Activated T-helper 1 cell treated with anti-CD3 and anti-CD28 coated beads, Interleukin-12 subunit alpha, Interleukin-12 subunit beta, Interleukin-2, Interleukin-4 antibody, amounts not matched to agents 30 ng/mL and 10 ng/mL and 1 ng/mL, durations not matched to agents 14 hours and 24 hours and 36 hours (primary cell): Measurements from ENCODE around the gene SCARF2. TPM values are rescaled to one million over a fixed set of nuclear protein-coding genes. Genes with fewer than 3 reads are reported as not detected.
A peak's percentile ranks its signal among the peaks of the same experiment; 100 is the strongest.

ENCODE experiments used
- DNase-seq: peaks from one replicate; pipeline ENCODE4 v3.0.0; 2021; ENCODE audit warnings: low spot score
- H3K27ac Mint-ChIP-seq: one replicate; pipeline ENCODE4 v1.8.0; 2021; ENCODE audit warnings: mild to moderate bottlenecking, mixed read lengths
- H3K27me3 Mint-ChIP-seq: one replicate; pipeline ENCODE4 v1.8.0; 2022; ENCODE audit warnings: mild to moderate bottlenecking, moderate library complexity, mixed read lengths; ENCODE audit not compliant: insufficient read depth
- H3K36me3 Mint-ChIP-seq: one replicate; pipeline ENCODE4 v1.8.0; 2021; ENCODE audit warnings: low read depth, mixed read lengths
- H3K4me1 Mint-ChIP-seq: one replicate; pipeline ENCODE4 v1.8.0; 2021; ENCODE audit warnings: low read depth, mixed read lengths
- H3K4me3 Mint-ChIP-seq: one replicate; pipeline ENCODE4 v1.8.0; 2021; ENCODE audit warnings: mild to moderate bottlenecking, moderate library complexity, mixed read lengths
- H3K9me3 Mint-ChIP-seq: one replicate; pipeline ENCODE4 v1.8.0; 2021; ENCODE audit warnings: mixed read lengths
- intact Hi-C: fragments of 100-400 bp; cut with micrococcal nuclease; formaldehyde crosslinking; loops from one replicate; pipeline ENCODE4 v1.15.1; 2024
- total RNA-seq: library from RNA; stranded (reverse); gene quantifications from 2 replicates; pipeline ENCODE4 v1.2.3, GENCODE V29; 2022

SCARF2 gene
- total RNA-seq, 1 donor from 2014 or later: 0.41 TPM

- H3K4me3 Mint-ChIP-seq: no peak overlapping the region
- no peak for DNase-seq
- H3K36me3 Mint-ChIP-seq: peaks cover 13% of the 10 kb centered on the region
- H3K9me3 Mint-ChIP-seq: no peaks in the 10 kb centered on the region
- peaks cover 4% of the 10 kb centered on the region for H3K4me1 Mint-ChIP-seq
- intact Hi-C loops: no loop called here
- peaks cover 21% of the 10 kb centered on the region for H3K27me3 Mint-ChIP-seq
- no peak overlapping the region for H3K27ac Mint-ChIP-seq
These were observed 4.2 kb upstream of the SCARF2 start for GRCh38 chr22:20441631-20442484.

DNA sequence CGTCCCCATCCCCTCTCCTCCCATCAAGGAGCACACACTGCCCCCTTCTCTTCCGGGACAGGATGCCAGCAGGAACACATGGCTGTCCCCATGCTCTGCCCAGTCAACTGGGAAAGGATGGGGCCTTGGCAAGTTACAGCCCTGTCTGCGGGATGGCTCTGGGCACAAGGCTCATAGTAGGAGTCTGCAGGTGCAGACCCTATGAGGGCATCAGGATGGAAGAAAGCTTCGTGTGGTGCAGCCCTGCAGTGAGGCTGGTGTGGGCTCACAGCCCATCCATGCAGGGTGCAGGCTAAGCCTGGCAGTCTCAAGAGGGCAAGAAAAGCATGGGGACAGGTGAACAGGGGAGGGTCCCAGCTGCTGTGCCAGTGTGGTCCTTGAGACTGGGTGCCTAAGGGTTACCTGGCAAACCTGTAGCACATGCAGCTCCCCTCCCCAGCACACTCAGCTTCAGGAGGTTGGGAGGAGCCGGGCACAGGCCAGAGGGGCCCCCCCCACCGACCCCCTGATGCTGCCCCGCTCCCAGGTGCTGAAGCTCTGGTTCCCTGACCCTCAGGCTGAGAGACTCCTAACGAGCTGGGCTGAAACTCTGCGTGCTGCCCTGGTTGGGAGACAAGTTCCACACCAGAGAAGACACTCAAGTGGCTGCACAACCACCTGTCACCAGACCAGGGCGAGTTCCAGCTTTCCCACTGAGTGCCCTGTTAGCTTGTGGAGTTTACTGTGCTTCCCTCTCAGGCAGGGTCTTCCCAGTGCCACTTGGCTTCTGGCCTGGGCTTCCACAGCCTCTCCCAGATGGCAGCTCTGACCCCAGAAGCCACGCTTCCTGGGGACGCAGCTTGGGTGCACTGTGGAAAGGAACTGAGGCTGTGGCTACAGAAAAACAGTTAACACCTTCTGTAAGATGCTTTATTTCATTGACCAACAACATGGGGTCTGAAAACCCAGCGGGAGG, 3.3 kb upstream of the SCARF2 start:
- H3K4me3 Mint-ChIP-seq: no peak overlapping the region
- peaks cover 11% of the 10 kb centered on the region for H3K36me3 Mint-ChIP-seq
- H3K4me1 Mint-ChIP-seq: peaks cover 5% of the 10 kb centered on the region
- H3K27ac Mint-ChIP-seq: no peak overlapping the region
- H3K9me3 Mint-ChIP-seq: no peaks in the 10 kb centered on the region
- intact Hi-C loops: no loop called here
- DNase-seq: no peak
- peaks cover 24% of the 10 kb centered on the region for H3K27me3 Mint-ChIP-seq

DNA sequence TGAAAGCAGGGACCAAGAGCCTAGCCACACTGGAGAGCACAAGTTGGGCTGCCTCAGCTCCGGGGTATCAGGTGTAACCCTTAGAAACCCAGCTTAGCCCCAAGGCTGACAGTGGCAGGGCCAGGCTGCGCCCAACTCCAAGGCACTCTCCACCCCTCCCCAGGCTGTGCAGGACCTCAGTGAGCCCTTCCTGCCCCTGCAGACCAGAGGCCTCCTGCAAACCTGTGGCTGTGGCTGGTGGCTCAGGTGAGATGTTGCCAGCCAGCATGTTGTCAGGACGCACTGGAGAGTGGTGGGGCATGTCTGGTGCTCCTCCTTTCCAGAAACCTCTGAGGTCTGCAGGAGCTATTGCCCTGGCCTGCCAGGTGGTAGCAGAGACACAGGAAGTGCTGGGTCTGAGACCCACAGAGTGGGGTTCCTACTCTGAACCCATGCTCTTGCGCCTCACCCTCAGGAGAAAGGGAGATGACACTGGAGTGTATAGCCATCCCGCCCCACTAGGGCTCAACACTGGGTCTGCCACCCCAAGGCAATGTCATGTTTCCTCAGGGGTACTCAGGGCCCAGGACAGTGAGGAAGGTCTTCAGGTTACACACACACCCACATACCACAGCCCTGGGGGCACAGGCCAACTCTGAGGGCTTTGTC, 2.4 kb upstream of the SCARF2 start:
- H3K4me1 Mint-ChIP-seq: peaks cover 5% of the 10 kb centered on the region
- no peak overlapping the region for H3K4me3 Mint-ChIP-seq
- no peak for DNase-seq
- H3K27ac Mint-ChIP-seq: no peak overlapping the region
- intact Hi-C loops: loop anchor here (10.0 kb wide), 1 partner anchor 465 kb away; no protein-coding TSS in a partner anchor
- peaks cover 11% of the 10 kb centered on the region for H3K36me3 Mint-ChIP-seq
- no peaks in the 10 kb centered on the region for H3K9me3 Mint-ChIP-seq
- H3K27me3 Mint-ChIP-seq: peaks cover 33% of the 10 kb centered on the region

DNA sequence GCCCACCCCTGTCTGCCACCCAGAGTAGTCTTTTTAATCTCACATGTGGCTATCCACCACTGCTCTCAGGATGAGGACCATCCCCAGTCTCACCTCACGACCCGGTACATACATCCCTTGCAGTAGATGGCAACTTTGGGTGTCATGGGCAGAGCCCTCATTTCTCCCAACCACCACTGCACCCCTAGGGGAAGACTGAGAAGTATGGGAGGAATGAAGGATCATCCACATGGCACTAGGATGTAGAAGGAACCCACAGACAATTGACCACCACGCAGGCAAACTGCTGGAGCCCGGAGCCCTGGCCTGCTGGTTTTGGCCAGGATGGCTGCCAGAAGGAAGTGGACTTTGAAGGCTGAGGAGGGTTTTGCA, 1.9 kb upstream of the SCARF2 start:
- no peak for DNase-seq
- Mint-ChIP-seq H3K27me3 (peaks cover 38% of the 10 kb centered on the region), H3K36me3 (peaks cover 11% of the 10 kb centered on the region), H3K4me1 (peaks cover 5% of the 10 kb centered on the region), H3K4me3 (no peak overlapping the region), H3K9me3 (no peaks in the 10 kb centered on the region), H3K27ac (no peak overlapping the region)
- intact Hi-C loops: loop anchor here (10.0 kb wide), 1 partner anchor 465 kb away; no protein-coding TSS in a partner anchor

DNA sequence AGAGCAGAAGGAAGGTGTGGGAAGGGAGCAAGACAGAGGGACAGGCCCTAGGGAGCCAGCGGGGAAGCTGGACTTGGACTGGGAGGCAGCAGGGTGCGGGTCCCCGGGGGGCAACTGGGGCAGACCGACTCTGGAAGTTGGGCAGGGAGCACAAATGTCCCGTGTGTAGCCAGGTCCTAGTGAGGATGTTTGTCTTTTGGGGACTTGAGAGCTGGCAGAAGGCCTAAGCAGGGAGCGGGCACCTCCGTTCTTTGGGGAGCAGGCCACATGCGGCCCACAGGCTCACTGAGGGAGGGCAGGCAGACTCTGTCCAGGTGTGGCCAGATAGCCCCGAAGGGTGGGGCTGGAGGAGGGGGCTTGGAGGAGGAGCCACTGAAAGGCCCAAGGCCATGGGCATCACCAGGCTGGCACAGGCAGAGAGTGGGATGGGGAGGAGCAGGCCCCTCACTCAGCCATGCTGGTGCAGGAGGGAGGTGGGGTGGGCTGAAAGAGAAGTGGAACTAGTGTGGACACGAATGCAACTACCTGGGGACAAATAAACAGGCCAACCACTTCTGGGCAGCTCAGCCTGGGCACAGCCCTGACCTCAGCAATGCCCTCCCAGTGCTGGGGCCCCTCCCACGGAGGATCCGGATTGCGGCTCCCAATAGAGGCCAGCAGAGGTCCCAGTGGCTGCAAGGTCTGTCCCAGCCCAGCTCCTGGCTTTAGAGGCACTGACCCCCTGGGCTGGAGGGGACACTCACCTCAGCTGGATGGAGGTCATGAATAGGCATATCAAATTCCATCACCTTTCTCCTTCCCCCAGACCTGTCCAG, 1.3 kb upstream of the SCARF2 start:
- peaks cover 5% of the 10 kb centered on the region for H3K4me1 Mint-ChIP-seq
- H3K27me3 Mint-ChIP-seq: peaks cover 42% of the 10 kb centered on the region
- intact Hi-C loops: loop anchor here (10.0 kb wide), 1 partner anchor 464 kb away; no protein-coding TSS in a partner anchor
- H3K9me3 Mint-ChIP-seq: no peaks in the 10 kb centered on the region
- H3K27ac Mint-ChIP-seq: no peak overlapping the region
- H3K36me3 Mint-ChIP-seq: peaks cover 8% of the 10 kb centered on the region
- DNase-seq: no peak
- H3K4me3 Mint-ChIP-seq: no peak overlapping the region

- H3K36me3 Mint-ChIP-seq: peaks cover 8% of the 10 kb centered on the region
- no peak for DNase-seq
- H3K9me3 Mint-ChIP-seq: no peaks in the 10 kb centered on the region
- no peak overlapping the region for H3K27ac Mint-ChIP-seq
- no peak overlapping the region for H3K4me3 Mint-ChIP-seq
- intact Hi-C loops: loop anchor here (10.0 kb wide), 1 partner anchor 464 kb away; no protein-coding TSS in a partner anchor
- H3K4me1 Mint-ChIP-seq: peaks cover 5% of the 10 kb centered on the region
- H3K27me3 Mint-ChIP-seq: peaks cover 43% of the 10 kb centered on the region
These were observed 727 bp upstream of the SCARF2 start for GRCh38 chr22:20438427-20438677.

- intact Hi-C loops: loop anchor here (1.0 to 10.0 kb wide), 2 partner anchors 8 to 462 kb away; no protein-coding TSS in a partner anchor
- H3K27me3 Mint-ChIP-seq: peaks cover 56% of the 10 kb centered on the region
- H3K36me3 Mint-ChIP-seq: peaks cover 4% of the 10 kb centered on the region
- peak overlapping the region; percentile 56 for H3K4me3 Mint-ChIP-seq
- DNase-seq: no peak
- peaks cover 5% of the 10 kb centered on the region for H3K4me1 Mint-ChIP-seq
- H3K9me3 Mint-ChIP-seq: no peaks in the 10 kb centered on the region
- H3K27ac Mint-ChIP-seq: no peak overlapping the region
These were observed 635 bp downstream of the SCARF2 start for GRCh38 chr22:20436768-20437612.

GRCh38 chr22:20436307-20436767, 1.3 kb downstream of the SCARF2 start:
- DNase-seq: no peak
- intact Hi-C loops: loop anchor here (10.0 kb wide), 1 partner anchor 462 kb away; no protein-coding TSS in a partner anchor
- peaks cover 4% of the 10 kb centered on the region for H3K36me3 Mint-ChIP-seq

GRCh38 chr22:20435436-20436306, 2.0 kb downstream of the SCARF2 start:
- no peak overlapping the region for H3K4me3 Mint-ChIP-seq
- H3K4me1 Mint-ChIP-seq: peaks cover 5% of the 10 kb centered on the region
- no peaks in the 10 kb centered on the region for H3K9me3 Mint-ChIP-seq
- intact Hi-C loops: loop anchor here (10.0 kb wide), 1 partner anchor 461 kb away; no protein-coding TSS in a partner anchor
- H3K27me3 Mint-ChIP-seq: peaks cover 57% of the 10 kb centered on the region
- no peak overlapping the region for H3K27ac Mint-ChIP-seq
- no peak for DNase-seq
- peaks cover 4% of the 10 kb centered on the region for H3K36me3 Mint-ChIP-seq

More at GRCh38 chr22:20436307-20436767, 1.3 kb downstream of the SCARF2 start:
- Mint-ChIP-seq H3K4me1 (peaks cover 5% of the 10 kb centered on the region), H3K27ac (no peak overlapping the region), H3K4me3 (no peak overlapping the region), H3K27me3 (peaks cover 57% of the 10 kb centered on the region), H3K9me3 (no peaks in the 10 kb centered on the region)

- Mint-ChIP-seq H3K27ac (no peak overlapping the region), H3K4me3 (no peak overlapping the region), H3K36me3 (peaks cover 4% of the 10 kb centered on the region), H3K9me3 (no peaks in the 10 kb centered on the region), H3K27me3 (peaks cover 61% of the 10 kb centered on the region), H3K4me1 (peaks cover 5% of the 10 kb centered on the region)
- intact Hi-C loops: loop anchor here (10.0 kb wide), 1 partner anchor 460 kb away; no protein-coding TSS in a partner anchor
- DNase-seq: no peak
These were observed 2.9 kb downstream of the SCARF2 start for GRCh38 chr22:20434773-20435172.
